ENCODE data around the gene TBC1D14. TPM values are rescaled to one million over a fixed set of nuclear protein-coding genes. Genes with fewer than 3 reads are reported as not detected.

The TBC1D14 gene
- total and polyA plus RNA-seq, 9 of the 15 experiments (the other 6 are each of a cell fraction or from before 2014, with no cell fraction given), result 2.1 to 59.6 (median 44.8) TPM

DNA sequence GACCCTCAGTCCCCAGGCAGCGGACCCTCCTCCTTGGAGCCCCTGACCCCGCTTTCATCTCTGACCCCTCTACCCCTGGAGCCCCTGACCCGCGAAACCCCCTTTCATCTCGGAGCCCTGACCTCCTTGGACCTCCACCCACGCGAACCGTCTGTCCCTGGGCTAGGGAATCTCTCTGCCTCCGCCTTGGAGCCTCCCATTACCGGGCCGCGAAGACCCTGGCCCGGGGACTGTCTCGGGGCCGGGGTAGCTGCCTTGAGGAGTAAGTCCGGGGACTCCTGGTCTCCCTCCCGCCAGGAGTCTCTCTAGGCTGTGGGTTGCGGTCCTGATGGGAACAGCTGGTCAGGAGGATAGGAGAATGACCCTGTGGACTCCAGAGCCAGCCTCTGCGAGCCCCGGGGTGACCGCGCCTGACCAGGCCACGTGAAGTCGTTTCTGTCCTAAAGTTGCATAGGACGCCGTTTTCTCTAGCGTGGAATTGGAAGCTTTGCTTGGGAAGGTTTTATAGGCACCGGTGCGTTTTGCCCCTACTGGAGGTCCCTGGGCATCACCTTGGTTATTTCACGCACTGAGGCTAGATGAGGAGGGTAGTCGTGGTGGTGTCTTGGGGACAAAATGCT lies 824 bp downstream of the TBC1D14 start (continued):
- TF ChIP-seq RNF2 (IDR thresholded peaks at IDR 0.05) (no peak), ASH1L (IDR thresholded peaks at IDR 0.05; ENCODE audit: borderline replicate concordance, low read depth, partially characterized antibody) (no peak), RBFOX2 (IDR thresholded peaks at IDR 0.05; ENCODE audit: low read depth, low read length) (peak; percentile 71), SMAD4 (CRISPR knock-in tag; conservative IDR thresholded peaks at IDR 0.05) (0 out of 2 replicates have a peak, but pooled peaks have one; percentile 19), EP400 (IDR thresholded peaks at IDR 0.05) (no peak), LARP7 (IDR thresholded peaks at IDR 0.05) (peak; percentile 52; the same call in 1 of the 2 replicates), KLF13 (tag; IDR thresholded peaks at IDR 0.05; ENCODE audit: borderline replicate concordance, low read depth) (no peak), ZNF384 (IDR thresholded peaks at IDR 0.05; ENCODE audit: low read depth, low read length) (no peak), ZNF12 (CRISPR knock-in tag; IDR thresholded peaks at IDR 0.05) (peak; percentile 97), CBX2 (IDR thresholded peaks at IDR 0.05; ENCODE audit: insufficient read depth, low read length, poor library complexity, severe bottlenecking) (no peak), TCF3 (CRISPR knock-in tag; IDR thresholded peaks at IDR 0.05) (peak; percentile 52)
- TF ChIP-seq, protein P1, sequence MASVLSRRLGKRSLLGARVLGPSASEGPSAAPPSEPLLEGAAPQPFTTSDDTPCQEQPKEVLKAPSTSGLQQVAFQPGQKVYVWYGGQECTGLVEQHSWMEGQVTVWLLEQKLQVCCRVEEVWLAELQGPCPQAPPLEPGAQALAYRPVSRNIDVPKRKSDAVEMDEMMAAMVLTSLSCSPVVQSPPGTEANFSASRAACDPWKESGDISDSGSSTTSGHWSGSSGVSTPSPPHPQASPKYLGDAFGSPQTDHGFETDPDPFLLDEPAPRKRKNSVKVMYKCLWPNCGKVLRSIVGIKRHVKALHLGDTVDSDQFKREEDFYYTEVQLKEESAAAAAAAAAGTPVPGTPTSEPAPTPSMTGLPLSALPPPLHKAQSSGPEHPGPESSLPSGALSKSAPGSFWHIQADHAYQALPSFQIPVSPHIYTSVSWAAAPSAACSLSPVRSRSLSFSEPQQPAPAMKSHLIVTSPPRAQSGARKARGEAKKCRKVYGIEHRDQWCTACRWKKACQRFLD (CRISPR knock-in tag; IDR thresholded peaks at IDR 0.05), result 0 out of 2 replicates have a peak, but pooled peaks have one; percentile 18
- TF ChIP-seq, protein P2, sequence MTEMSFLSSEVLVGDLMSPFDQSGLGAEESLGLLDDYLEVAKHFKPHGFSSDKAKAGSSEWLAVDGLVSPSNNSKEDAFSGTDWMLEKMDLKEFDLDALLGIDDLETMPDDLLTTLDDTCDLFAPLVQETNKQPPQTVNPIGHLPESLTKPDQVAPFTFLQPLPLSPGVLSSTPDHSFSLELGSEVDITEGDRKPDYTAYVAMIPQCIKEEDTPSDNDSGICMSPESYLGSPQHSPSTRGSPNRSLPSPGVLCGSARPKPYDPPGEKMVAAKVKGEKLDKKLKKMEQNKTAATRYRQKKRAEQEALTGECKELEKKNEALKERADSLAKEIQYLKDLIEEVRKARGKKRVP (CRISPR knock-in tag; IDR thresholded peaks at IDR 0.05), result 0 out of 2 replicates have a peak, but pooled peaks have one; percentile 10
- TF ChIP-seq, protein P3, sequence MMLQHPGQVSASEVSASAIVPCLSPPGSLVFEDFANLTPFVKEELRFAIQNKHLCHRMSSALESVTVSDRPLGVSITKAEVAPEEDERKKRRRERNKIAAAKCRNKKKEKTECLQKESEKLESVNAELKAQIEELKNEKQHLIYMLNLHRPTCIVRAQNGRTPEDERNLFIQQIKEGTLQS (IDR thresholded peaks at IDR 0.05), result no peak
- TF ChIP-seq, protein P3 (CRISPR knock-in tag; conservative IDR thresholded peaks at IDR 0.05), result no peak
- TF ChIP-seq, protein P4, sequence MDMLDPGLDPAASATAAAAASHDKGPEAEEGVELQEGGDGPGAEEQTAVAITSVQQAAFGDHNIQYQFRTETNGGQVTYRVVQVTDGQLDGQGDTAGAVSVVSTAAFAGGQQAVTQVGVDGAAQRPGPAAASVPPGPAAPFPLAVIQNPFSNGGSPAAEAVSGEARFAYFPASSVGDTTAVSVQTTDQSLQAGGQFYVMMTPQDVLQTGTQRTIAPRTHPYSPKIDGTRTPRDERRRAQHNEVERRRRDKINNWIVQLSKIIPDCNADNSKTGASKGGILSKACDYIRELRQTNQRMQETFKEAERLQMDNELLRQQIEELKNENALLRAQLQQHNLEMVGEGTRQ (CRISPR knock-in tag; IDR thresholded peaks at IDR 0.05), result 0 out of 2 replicates have a peak, but pooled peaks have one; percentile 11
- TF ChIP-seq, protein P5, sequence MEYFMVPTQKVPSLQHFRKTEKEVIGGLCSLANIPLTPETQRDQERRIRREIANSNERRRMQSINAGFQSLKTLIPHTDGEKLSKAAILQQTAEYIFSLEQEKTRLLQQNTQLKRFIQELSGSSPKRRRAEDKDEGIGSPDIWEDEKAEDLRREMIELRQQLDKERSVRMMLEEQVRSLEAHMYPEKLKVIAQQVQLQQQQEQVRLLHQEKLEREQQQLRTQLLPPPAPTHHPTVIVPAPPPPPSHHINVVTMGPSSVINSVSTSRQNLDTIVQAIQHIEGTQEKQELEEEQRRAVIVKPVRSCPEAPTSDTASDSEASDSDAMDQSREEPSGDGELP (CRISPR knock-in tag; IDR thresholded peaks at IDR 0.05; ENCODE audit: borderline replicate concordance), result peak; percentile 94

Measured in K562 (cell line).